ENCODE data around the gene FOXE3.

- TF ChIP-seq CTCF (conservative IDR thresholded peaks at IDR 0.05; ENCODE audit: low read depth, low read length) (no peak), EZH2 (IDR thresholded peaks at IDR 0.05; ENCODE audit: low read length, unreplicated experiment) (no peak)
Observed at GRCh38 chr1:47436979-47437446, 20.9 kb downstream of the FOXE3 start.

Measured in PC-3 (cell line).